ENCODE results near the gene CTNNA3.

CTNNA3 gene

GRCh38 chr10:66591865-66592264 is 1104.1 kb downstream of the CTNNA3 start:
- DNase-seq: no peak

GRCh38 chr10:66587680-66588050 is 1108.3 kb downstream of the CTNNA3 start:
- DNase-seq: no peak

- no peak for DNase-seq
Observed at GRCh38 chr10:66586897-66587679, 1108.9 kb downstream of the CTNNA3 start.

- DNase-seq: no peak
Observed at GRCh38 chr10:66586073-66586472, 1109.9 kb downstream of the CTNNA3 start.

- no peak for DNase-seq
Observed at GRCh38 chr10:66575251-66575855, 1120.6 kb downstream of the CTNNA3 start.

- DNase-seq: no peak
Observed at GRCh38 chr10:66572700-66573099, 1123.3 kb downstream of the CTNNA3 start.

GRCh38 chr10:66565999-66566398 is 1130.0 kb downstream of the CTNNA3 start:
- no peak for DNase-seq

- no peak for DNase-seq
Observed at GRCh38 chr10:66564287-66564686, 1131.7 kb downstream of the CTNNA3 start.

GRCh38 chr10:66555061-66555460 is 1140.9 kb downstream of the CTNNA3 start:
- DNase-seq: no peak

- no peak for DNase-seq
Observed at GRCh38 chr10:66552331-66552730, 1143.7 kb downstream of the CTNNA3 start.

- DNase-seq: no peak
Observed at GRCh38 chr10:66550351-66550750, 1145.6 kb downstream of the CTNNA3 start.

- no peak for DNase-seq
Observed at GRCh38 chr10:66538908-66539307, 1157.1 kb downstream of the CTNNA3 start.

GRCh38 chr10:66538371-66538770 is 1157.6 kb downstream of the CTNNA3 start:
- no peak for DNase-seq

GRCh38 chr10:66537186-66537585 is 1158.8 kb downstream of the CTNNA3 start:
- no peak for DNase-seq

- DNase-seq: no peak
Observed at GRCh38 chr10:66535439-66535838, 1160.6 kb downstream of the CTNNA3 start.

- no peak for DNase-seq
Observed at GRCh38 chr10:66534866-66535265, 1161.1 kb downstream of the CTNNA3 start.

GRCh38 chr10:66521506-66521905 is 1174.5 kb downstream of the CTNNA3 start:
- no peak for DNase-seq

GRCh38 chr10:66519616-66520015 is 1176.4 kb downstream of the CTNNA3 start:
- DNase-seq: no peak

GRCh38 chr10:66514666-66515065 is 1181.3 kb downstream of the CTNNA3 start:
- DNase-seq: no peak

- DNase-seq: no peak
Observed at GRCh38 chr10:66513504-66513903, 1182.5 kb downstream of the CTNNA3 start.

- DNase-seq: no peak
Observed at GRCh38 chr10:66505003-66505657, 1190.9 kb downstream of the CTNNA3 start.

GRCh38 chr10:66501356-66501755 is 1194.6 kb downstream of the CTNNA3 start:
- DNase-seq: no peak

- no peak for DNase-seq
Observed at GRCh38 chr10:66483966-66484365, 1212.0 kb downstream of the CTNNA3 start.

GRCh38 chr10:66472156-66472555 is 1223.8 kb downstream of the CTNNA3 start:
- no peak for DNase-seq

All from CD4-positive, alpha-beta T cell treated with Interleukin-12 subunit alpha and Interleukin-12 subunit beta, for 1 hour (primary cell).